BLaER1 treated with 17β-estradiol and CSF1 and Interleukin-3, amounts not matched to agents 10 nM and 100 nM (cell line): ENCODE data around the gene SLC25A11.

ENCODE experiments used
- H3K27ac ChIP-seq, 11 experiments: shearing (Covaris generic); formaldehyde crosslinking; 2 replicates each; pipeline ENCODE4 v1.8.1; 2022
- H3K27me3 ChIP-seq, 11 experiments: shearing (Covaris generic); formaldehyde crosslinking; 2 replicates each; pipeline ENCODE4 v1.8.1; 2022
- H3K36me3 ChIP-seq, 11 experiments: shearing (Covaris generic); formaldehyde crosslinking; 2 replicates each; pipeline ENCODE4 v1.8.1; 2022
- H3K4me1 ChIP-seq, 10 experiments: shearing (Covaris generic); formaldehyde crosslinking; 2 replicates each; pipeline ENCODE4 v1.8.1; 2022
- H3K4me2 ChIP-seq, 11 experiments: shearing (Covaris generic); formaldehyde crosslinking; 2 replicates each; pipeline ENCODE4 v1.8.1; 2022
- H3K4me3 ChIP-seq, 10 experiments: shearing (Covaris generic); formaldehyde crosslinking; 2 replicates each; pipeline ENCODE4 v1.8.1; 2022
- H3K9ac ChIP-seq, 11 experiments: shearing (Covaris generic); formaldehyde crosslinking; 2 replicates each; pipeline ENCODE4 v1.8.1; 2022
- H3K9me3 ChIP-seq, 11 experiments: shearing (Covaris generic); formaldehyde crosslinking; replicated peaks in 1 of 11; 2 replicates each; pipeline ENCODE4 v1.8.1; 2022
- H4K20me1 ChIP-seq, 11 experiments: shearing (Covaris generic); formaldehyde crosslinking; 2 replicates each; pipeline ENCODE4 v1.8.1; 2022
- Cebpa-rat ChIP-seq, 11 experiments: shearing (Covaris generic); IDR thresholded peaks; 2 replicates each; pipeline ENCODE4 v1.8.1; 2022

Gene SLC25A11

GRCh38 chr17:4944163-4944553, 4.3 kb upstream of the SLC25A11 start:
- H4K20me1 ChIP-seq = peaks cover 54 to 83% (median 70%) of the 10 kb centered on the region in 11 experiments
- H3K27ac ChIP-seq = peak overlapping the region; percentile 30 to 99 (median 59); a peak in 21 of 22 replicates
- no peaks in the 10 kb centered on the region for H3K27me3 ChIP-seq

DNA sequence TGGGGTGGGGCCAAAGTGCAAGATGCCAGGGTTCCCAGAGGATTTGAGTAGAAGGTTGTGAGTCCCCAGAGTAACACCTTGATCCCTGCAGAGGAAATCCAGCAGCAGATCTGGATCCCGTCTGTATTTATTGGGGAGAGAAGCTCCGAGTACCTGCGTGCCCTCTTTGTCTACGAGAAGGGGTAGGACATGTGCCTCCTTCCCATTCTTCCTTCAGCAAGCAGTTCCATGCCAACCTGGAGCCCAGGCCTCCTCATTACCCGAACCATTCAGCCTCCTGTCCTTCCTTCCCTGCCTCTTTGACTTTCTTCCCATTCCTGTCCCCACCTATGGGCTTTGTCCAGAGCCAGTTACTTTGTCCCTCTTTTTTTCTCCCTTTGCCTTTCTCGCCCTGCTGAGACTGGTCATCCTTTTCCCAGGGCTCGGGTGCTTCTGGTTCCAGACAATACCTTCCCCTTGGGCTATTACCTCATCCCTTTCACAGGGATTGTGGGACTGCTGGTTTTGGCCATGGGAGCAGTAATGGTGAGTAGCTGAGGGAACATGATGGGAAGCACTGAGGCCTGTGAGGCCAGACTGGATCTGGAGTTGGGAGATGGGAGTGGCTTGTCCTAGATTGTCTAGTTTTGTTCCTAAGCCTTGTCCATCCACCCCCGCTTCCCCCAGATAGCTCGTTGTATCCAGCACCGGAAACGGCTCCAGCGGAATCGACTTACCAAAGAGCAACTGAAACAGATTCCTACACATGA, 3.1 kb upstream of the SLC25A11 start:
- Histone ChIP-seq H4K20me1 (peaks cover 54 to 89% (median 68%) of the 10 kb centered on the region in 11 experiments), H3K36me3 (peaks cover 57 to 73% (median 66%) of the 10 kb centered on the region in 11 experiments), H3K27me3 (no peaks in the 10 kb centered on the region), H3K4me1 (peaks cover 58 to 74% (median 70%) of the 10 kb centered on the region in 10 experiments), H3K9me3 (no peaks in the 10 kb centered on the region), H3K9ac (peak overlapping the region; percentile 91 to 100 (median 99); a peak in 21 of 22 replicates), H3K27ac (peak overlapping the region in 10 of 11 experiments; percentile 4 to 99 (median 59); a peak in 16 of 22 replicates), H3K4me2 (peak overlapping the region; percentile 90 to 99 (median 98)), H3K4me3 (peak overlapping the region in 9 of 10 experiments; percentile 85 to 100 (median 95); a peak in 15 of 20 replicates)
- TF ChIP-seq Cebpa-rat (IDR thresholded peaks at IDR 0.05) = no peak

More at GRCh38 chr17:4944163-4944553, 4.3 kb upstream of the SLC25A11 start:
- Histone ChIP-seq H3K4me2 (peak overlapping the region; percentile 90 to 99 (median 98)), H3K9ac (peak overlapping the region; percentile 91 to 100 (median 99)), H3K4me1 (peaks cover 46 to 61% (median 58%) of the 10 kb centered on the region in 10 experiments), H3K4me3 (peak overlapping the region; percentile 85 to 100 (median 98); a peak in 19 of 20 replicates), H3K36me3 (peaks cover 49 to 65% (median 59%) of the 10 kb centered on the region in 11 experiments), H3K9me3 (no peaks in the 10 kb centered on the region)
- TF ChIP-seq Cebpa-rat (IDR thresholded peaks at IDR 0.05) = no peak

GRCh38 chr17:4941319-4941610, 1.4 kb upstream of the SLC25A11 start:
- Histone ChIP-seq H4K20me1 (peaks cover 40 to 84% (median 55%) of the 10 kb centered on the region in 11 experiments), H3K9me3 (no peaks in the 10 kb centered on the region), H3K27ac (peak overlapping the region; percentile 84 to 99 (median 93)), H3K4me3 (peak overlapping the region; percentile 80 to 100 (median 87)), H3K4me2 (peak overlapping the region; percentile 90 to 99 (median 98)), H3K36me3 (peaks cover 64 to 75% (median 69%) of the 10 kb centered on the region in 11 experiments), H3K9ac (peak overlapping the region; percentile 91 to 100 (median 99)), H3K27me3 (no peaks in the 10 kb centered on the region), H3K4me1 (peaks cover 68 to 84% (median 81%) of the 10 kb centered on the region in 10 experiments)
- peak in 1 of 11 experiments; percentile 5; a peak in 1 of 22 replicates for TF ChIP-seq Cebpa-rat (IDR thresholded peaks at IDR 0.05)

- peak in 4 of 11 experiments; percentile 37 to 82 (median 56); a peak in 5 of 22 replicates for TF ChIP-seq Cebpa-rat (IDR thresholded peaks at IDR 0.05)
- peak overlapping the region; percentile 80 to 100 (median 87) for H3K4me3 ChIP-seq
- peak overlapping the region; percentile 84 to 99 (median 93) for H3K27ac ChIP-seq
- no peaks in the 10 kb centered on the region for H3K27me3 ChIP-seq
- H4K20me1 ChIP-seq = peaks cover 35 to 84% (median 50%) of the 10 kb centered on the region in 11 experiments
- peaks cover 63 to 76% (median 69%) of the 10 kb centered on the region in 11 experiments for H3K36me3 ChIP-seq
- H3K4me2 ChIP-seq = peak overlapping the region; percentile 90 to 99 (median 98)
- peaks cover 63 to 83% (median 77%) of the 10 kb centered on the region in 10 experiments for H3K4me1 ChIP-seq
- H3K9me3 ChIP-seq = no peaks in the 10 kb centered on the region
- peak overlapping the region; percentile 91 to 100 (median 99) for H3K9ac ChIP-seq
Observed at GRCh38 chr17:4940555-4941318, 891 bp upstream of the SLC25A11 start.

- no peaks in the 10 kb centered on the region for H3K9me3 ChIP-seq
- peak overlapping the region; percentile 94 to 100 (median 98) for H3K4me2 ChIP-seq
- H3K9ac ChIP-seq = peak overlapping the region; percentile 89 to 100 (median 99)
- peak overlapping the region; percentile 66 to 99 (median 93) for H3K27ac ChIP-seq
- TF ChIP-seq Cebpa-rat (IDR thresholded peaks at IDR 0.05) = 0 out of 22 replicates have a peak, but pooled peaks of 2 of the 11 experiments have one; percentile 12 to 18
- peaks cover 54 to 70% (median 62%) of the 10 kb centered on the region in 11 experiments for H3K36me3 ChIP-seq
- peaks cover 55 to 83% (median 71%) of the 10 kb centered on the region in 10 experiments for H3K4me1 ChIP-seq
- H3K27me3 ChIP-seq = no peaks in the 10 kb centered on the region
- peaks cover 22 to 83% (median 38%) of the 10 kb centered on the region in 11 experiments for H4K20me1 ChIP-seq
- peak overlapping the region; percentile 80 to 100 (median 87) for H3K4me3 ChIP-seq
Observed at GRCh38 chr17:4939546-4939795, 375 bp downstream of the SLC25A11 start.

GRCh38 chr17:4938688-4939545, 929 bp downstream of the SLC25A11 start:
- Histone ChIP-seq H3K4me3 (peak overlapping the region; percentile 80 to 100 (median 87)), H3K27ac (peak overlapping the region; percentile 66 to 99 (median 93)), H4K20me1 (peaks cover 17 to 77% (median 33%) of the 10 kb centered on the region in 11 experiments), H3K36me3 (peaks cover 49 to 64% (median 56%) of the 10 kb centered on the region in 11 experiments), H3K9me3 (no peaks in the 10 kb centered on the region), H3K27me3 (no peaks in the 10 kb centered on the region), H3K4me2 (peak overlapping the region; percentile 94 to 100 (median 98)), H3K9ac (peak overlapping the region; percentile 89 to 100 (median 99)), H3K4me1 (peaks cover 55 to 83% (median 71%) of the 10 kb centered on the region in 10 experiments)
- TF ChIP-seq Cebpa-rat (IDR thresholded peaks at IDR 0.05) = no peak

DNA sequence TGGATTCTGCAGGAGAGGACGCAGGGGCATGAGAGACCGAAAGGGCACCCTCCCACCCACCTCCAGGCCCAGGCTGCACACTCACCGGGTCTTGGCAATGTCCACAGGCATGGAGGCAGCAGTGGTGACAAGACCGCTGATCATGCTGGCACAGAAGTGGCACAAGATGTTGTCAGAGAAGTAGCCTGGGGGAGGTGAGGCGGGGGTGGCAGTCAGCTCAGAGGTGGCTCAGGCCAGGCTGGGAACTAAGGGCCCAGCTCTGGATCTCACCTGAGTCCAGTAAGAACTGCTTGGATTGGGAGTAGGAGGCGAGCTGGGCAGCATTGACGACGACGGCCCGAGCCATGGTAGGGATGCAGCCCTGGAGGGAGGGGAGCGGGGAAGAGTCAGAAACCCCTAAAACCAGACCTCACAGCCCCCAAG, 1.8 kb downstream of the SLC25A11 start:
- TF ChIP-seq Cebpa-rat (IDR thresholded peaks at IDR 0.05) = no peak
- Histone ChIP-seq H3K4me3 (peak overlapping the region in 8 of 10 experiments; percentile 80 to 100 (median 87); a peak in 11 of 20 replicates), H3K36me3 (peaks cover 40 to 56% (median 48%) of the 10 kb centered on the region in 11 experiments), H3K4me2 (peak overlapping the region; percentile 94 to 100 (median 98)), H4K20me1 (peaks cover 8 to 69% (median 28%) of the 10 kb centered on the region in 11 experiments; a peak in 21 of 22 replicates), H3K9ac (peak overlapping the region; percentile 89 to 100 (median 99)), H3K27ac (peak overlapping the region in 3 of 11 experiments; percentile 93 to 99 (median 96); a peak in 5 of 22 replicates), H3K27me3 (no peaks in the 10 kb centered on the region), H3K9me3 (no peaks in the 10 kb centered on the region), H3K4me1 (peaks cover 52 to 81% (median 70%) of the 10 kb centered on the region in 10 experiments)

GRCh38 chr17:4937553-4937952, 2.3 kb downstream of the SLC25A11 start:
- H3K27me3 ChIP-seq = no peaks in the 10 kb centered on the region
- 0 out of 20 replicates have a peak overlapping the region, but pooled peaks of 1 of the 10 experiments have one; percentile 100 for H3K4me3 ChIP-seq
- 0 out of 22 replicates have a peak overlapping the region, but pooled peaks of 1 of the 11 experiments have one; percentile 10 for H3K27ac ChIP-seq
- peaks cover 35 to 51% (median 42%) of the 10 kb centered on the region in 11 experiments for H3K36me3 ChIP-seq
- TF ChIP-seq Cebpa-rat (IDR thresholded peaks at IDR 0.05) = no peak
- H4K20me1 ChIP-seq = peaks cover 3 to 63% (median 23%) of the 10 kb centered on the region in 11 experiments; a peak in 21 of 22 replicates
- H3K4me2 ChIP-seq = peak overlapping the region in 9 of 11 experiments; percentile 94 to 100 (median 97); a peak in 9 of 22 replicates
- H3K9ac ChIP-seq = peak overlapping the region; percentile 9 to 100 (median 99); a peak in 20 of 22 replicates
- peaks cover 46 to 81% (median 69%) of the 10 kb centered on the region in 10 experiments for H3K4me1 ChIP-seq
- no peaks in the 10 kb centered on the region for H3K9me3 ChIP-seq
